Liver (tissue), 9 donors: ENCODE measurements around the gene BANP. TPM values are rescaled to one million over a fixed set of nuclear protein-coding genes. Genes with fewer than 3 reads are reported as not detected.

Source experiments
- DNase-seq: peaks from one replicate; pipeline ENCODE4 v3.0.0-alpha.2; 2017; ENCODE audit warnings: low spot score
- H3K27ac ChIP-seq, 2 donors: one replicate each; pipeline ENCODE4 v1.7.0; 2013; ENCODE audit warnings: inconsistent platforms in 2 of 2, low read length in 2 of 2, control low read depth in 1 of 2, low read depth in 1 of 2, mild to moderate bottlenecking in 1 of 2
- H3K27me3 ChIP-seq, 4 donors: one replicate each; pipeline versions ENCODE4 v1.6.1 to v1.7.0; 2013; ENCODE audit warnings: low read length in 3 of 4, inconsistent platforms in 1 of 4, mild to moderate bottlenecking in 1 of 4, moderate library complexity in 1 of 4; ENCODE audit not compliant: control insufficient read depth in 4 of 4, insufficient read depth in 4 of 4
- H3K36me3 ChIP-seq, 4 donors: one replicate each; pipeline versions ENCODE4 v1.6.1 to v1.7.0; 2013; ENCODE audit warnings: low read length in 3 of 4, mild to moderate bottlenecking in 3 of 4, low read depth in 1 of 4, moderate library complexity in 1 of 4; ENCODE audit not compliant: control insufficient read depth in 4 of 4, insufficient read depth in 3 of 4
- H3K4me1 ChIP-seq, 4 donors: one replicate each; pipeline versions ENCODE4 v1.6.1 to v1.7.0; 2013; ENCODE audit warnings: low read length in 3 of 4, mild to moderate bottlenecking in 3 of 4, moderate library complexity in 1 of 4; ENCODE audit not compliant: control insufficient read depth in 4 of 4, insufficient read depth in 4 of 4
- H3K4me3 ChIP-seq, 3 donors: one replicate each; pipeline versions ENCODE4 v1.6.1 to v1.7.0; 2013; ENCODE audit warnings: low read length in 3 of 3, control low read depth in 1 of 3, low read depth in 1 of 3, mild to moderate bottlenecking in 1 of 3
- H3K9ac ChIP-seq, 2 donors: one replicate each; pipeline ENCODE4 v1.7.0; 2013; ENCODE audit warnings: low read length in 2 of 2, mild to moderate bottlenecking in 2 of 2, moderate library complexity in 2 of 2, control low read depth in 1 of 2, low read depth in 1 of 2
- H3K9me3 ChIP-seq, 4 donors: one replicate each; pipeline versions ENCODE4 v1.6.1 to v1.7.0; 2013; ENCODE audit warnings: low read length in 3 of 4; ENCODE audit not compliant: control insufficient read depth in 4 of 4
- EGR1 ChIP-seq, 2 donors: IDR thresholded peaks; 2 replicates each; pipeline ENCODE4 v1.6.1; 2016 to 2018; ENCODE audit warnings: antibody characterized with exemption in 2 of 2, low read depth in 2 of 2
- FOXA1 ChIP-seq: IDR thresholded peaks from 2 replicates; pipeline ENCODE4 v1.6.1; 2016; ENCODE audit warnings: antibody characterized with exemption
- GABPA ChIP-seq, 2 donors: IDR thresholded peaks in 1 of 2; conservative IDR thresholded peaks in 1 of 2; 2 replicates each; pipeline ENCODE4 v1.6.1; 2016; ENCODE audit warnings: antibody characterized with exemption in 2 of 2, mild to moderate bottlenecking in 1 of 2, moderate library complexity in 1 of 2
- HNF4A ChIP-seq, 2 donors: conservative IDR thresholded peaks; 2 replicates each; pipeline ENCODE4 v1.6.1; 2016; ENCODE audit warnings: antibody characterized with exemption in 2 of 2, mild to moderate bottlenecking in 2 of 2
- HNF4G ChIP-seq: IDR thresholded peaks from 2 replicates; pipeline ENCODE4 v1.6.1; 2016; ENCODE audit warnings: antibody characterized with exemption
- JUND ChIP-seq, 2 donors: IDR thresholded peaks; 2 replicates each; pipeline ENCODE4 v1.6.1; 2016; ENCODE audit warnings: antibody characterized with exemption in 2 of 2
- RAD21 ChIP-seq, 2 donors: IDR thresholded peaks; 2 replicates each; pipeline ENCODE4 v1.6.1; 2016; ENCODE audit warnings: antibody characterized with exemption in 2 of 2, mild to moderate bottlenecking in 2 of 2
- RXRA ChIP-seq, 2 donors: IDR thresholded peaks; 2 replicates each; pipeline ENCODE4 v1.6.1; 2017 to 2018; ENCODE audit warnings: antibody characterized with exemption in 2 of 2, mild to moderate bottlenecking in 1 of 2
- SP1 ChIP-seq: IDR thresholded peaks from 2 replicates; pipeline ENCODE4 v1.6.1; 2018; ENCODE audit warnings: antibody characterized with exemption, mild to moderate bottlenecking
- TAF1 ChIP-seq: conservative IDR thresholded peaks from 2 replicates; pipeline ENCODE4 v1.6.1; 2016; ENCODE audit warnings: antibody characterized with exemption, mild to moderate bottlenecking
- YY1 ChIP-seq: IDR thresholded peaks from 2 replicates; pipeline ENCODE4 v1.6.1; 2016; ENCODE audit warnings: antibody characterized with exemption, mild to moderate bottlenecking
- WGBS: extraction: QIAGEN DNeasy Blood & Tissue Kit; methylation state at CpG from one replicate; pipeline ENCODE4 v1.1.7; 2013; 5-methylcytosine and 5-hydroxymethylcytosine counted together
- polyA plus RNA-seq, 2 donors: library from polyadenylated mRNA; stranded (reverse) in 1 of 2; unstranded in 1 of 2; fragments of 200-250 nt in 1 of 2; fragments of >200 nt in 1 of 2; fragmentation: Nextera tagmentation in 1 of 2; extraction: Ambion mirVana in 1 of 2; gene quantifications; one replicate each; pipeline versions ENCODE4 v1.2.1 to v1.2.3, GENCODE V29; 2013 to 2015
- total RNA-seq, 2 donors: library from RNA; depleted of rRNA; stranded (reverse); fragments of >200 nt; gene quantifications; one replicate each; pipeline ENCODE4 v1.2.3, GENCODE V29; 2014
- TF ChIP-seq, protein P1 (sequence below): IDR thresholded peaks from 2 replicates; pipeline ENCODE4 v1.6.1; 2016; ENCODE audit warnings: antibody characterized with exemption, mild to moderate bottlenecking
- TF ChIP-seq, protein P2 (sequence below): IDR thresholded peaks from 2 replicates; pipeline ENCODE4 v1.6.1; 2016; ENCODE audit warnings: antibody characterized with exemption
- TF ChIP-seq, protein P3 (sequence below): IDR thresholded peaks from 2 replicates; pipeline ENCODE4 v1.6.1; 2016; ENCODE audit warnings: antibody characterized with exemption
- TF ChIP-seq, protein P4 (sequence below): fragments of 150-350 bp; IDR thresholded peaks from 2 replicates; pipeline ENCODE4 v1.5.1; 2017; ENCODE audit warnings: improper control_type of control experiment, low read depth, low read length; ENCODE audit not compliant: missing input control
- donor health status: healthy.
- donor health status: healthy.
- donor health status: healthy.
- donor health status: healthy.
- donor health status: healthy.

BANP gene
- total and polyA plus RNA-seq, 4 donors, result 4.9 to 20.7 (median 13.7) TPM

DNA sequence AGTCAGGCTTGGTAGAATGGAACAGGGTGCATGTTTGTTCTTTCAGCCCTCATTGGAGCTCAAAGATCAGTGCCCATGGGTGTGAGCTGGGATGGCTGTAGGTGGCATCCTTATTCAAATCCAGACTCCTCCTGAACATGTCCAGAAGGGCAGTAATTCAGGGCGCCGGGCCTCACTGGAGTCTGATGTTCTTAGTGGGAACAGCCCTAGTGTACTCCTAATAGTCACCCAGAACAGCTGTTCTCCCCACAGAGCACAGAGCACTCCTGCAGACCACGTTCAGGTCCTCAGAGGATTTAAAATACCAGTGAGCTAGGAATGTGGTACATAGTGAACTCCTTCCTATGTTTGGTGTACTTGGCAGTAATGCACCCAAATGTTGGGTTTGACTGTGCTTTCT, 96.2 kb downstream of the BANP start:
- no peaks in the 10 kb centered on the region for H3K27me3 ChIP-seq
- H3K9ac ChIP-seq, result no peak overlapping the region
- TF ChIP-seq, protein P1, sequence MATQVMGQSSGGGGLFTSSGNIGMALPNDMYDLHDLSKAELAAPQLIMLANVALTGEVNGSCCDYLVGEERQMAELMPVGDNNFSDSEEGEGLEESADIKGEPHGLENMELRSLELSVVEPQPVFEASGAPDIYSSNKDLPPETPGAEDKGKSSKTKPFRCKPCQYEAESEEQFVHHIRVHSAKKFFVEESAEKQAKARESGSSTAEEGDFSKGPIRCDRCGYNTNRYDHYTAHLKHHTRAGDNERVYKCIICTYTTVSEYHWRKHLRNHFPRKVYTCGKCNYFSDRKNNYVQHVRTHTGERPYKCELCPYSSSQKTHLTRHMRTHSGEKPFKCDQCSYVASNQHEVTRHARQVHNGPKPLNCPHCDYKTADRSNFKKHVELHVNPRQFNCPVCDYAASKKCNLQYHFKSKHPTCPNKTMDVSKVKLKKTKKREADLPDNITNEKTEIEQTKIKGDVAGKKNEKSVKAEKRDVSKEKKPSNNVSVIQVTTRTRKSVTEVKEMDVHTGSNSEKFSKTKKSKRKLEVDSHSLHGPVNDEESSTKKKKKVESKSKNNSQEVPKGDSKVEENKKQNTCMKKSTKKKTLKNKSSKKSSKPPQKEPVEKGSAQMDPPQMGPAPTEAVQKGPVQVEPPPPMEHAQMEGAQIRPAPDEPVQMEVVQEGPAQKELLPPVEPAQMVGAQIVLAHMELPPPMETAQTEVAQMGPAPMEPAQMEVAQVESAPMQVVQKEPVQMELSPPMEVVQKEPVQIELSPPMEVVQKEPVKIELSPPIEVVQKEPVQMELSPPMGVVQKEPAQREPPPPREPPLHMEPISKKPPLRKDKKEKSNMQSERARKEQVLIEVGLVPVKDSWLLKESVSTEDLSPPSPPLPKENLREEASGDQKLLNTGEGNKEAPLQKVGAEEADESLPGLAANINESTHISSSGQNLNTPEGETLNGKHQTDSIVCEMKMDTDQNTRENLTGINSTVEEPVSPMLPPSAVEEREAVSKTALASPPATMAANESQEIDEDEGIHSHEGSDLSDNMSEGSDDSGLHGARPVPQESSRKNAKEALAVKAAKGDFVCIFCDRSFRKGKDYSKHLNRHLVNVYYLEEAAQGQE, result no peak
- TF ChIP-seq, protein P2, sequence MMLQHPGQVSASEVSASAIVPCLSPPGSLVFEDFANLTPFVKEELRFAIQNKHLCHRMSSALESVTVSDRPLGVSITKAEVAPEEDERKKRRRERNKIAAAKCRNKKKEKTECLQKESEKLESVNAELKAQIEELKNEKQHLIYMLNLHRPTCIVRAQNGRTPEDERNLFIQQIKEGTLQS, result no peak
- TF ChIP-seq SP1 (no peak), EGR1 (IDR thresholded peaks at IDR 0.05; ENCODE audit: low read depth in 2 of 2) (no peak), TAF1 (no peak), RAD21 (IDR thresholded peaks at IDR 0.05) (no peak), RXRA (IDR thresholded peaks at IDR 0.05) (no peak), GABPA (IDR thresholded peaks at IDR 0.05 in 1 of 2, conservative IDR thresholded peaks at IDR 0.05 in 1 of 2) (no peak), HNF4A (conservative IDR thresholded peaks at IDR 0.05) (no peak), JUND (IDR thresholded peaks at IDR 0.05) (no peak), FOXA1 (no peak)
- TF ChIP-seq, protein P3, sequence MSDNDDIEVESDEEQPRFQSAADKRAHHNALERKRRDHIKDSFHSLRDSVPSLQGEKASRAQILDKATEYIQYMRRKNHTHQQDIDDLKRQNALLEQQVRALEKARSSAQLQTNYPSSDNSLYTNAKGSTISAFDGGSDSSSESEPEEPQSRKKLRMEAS, result no peak
- H3K27ac ChIP-seq, result no peak overlapping the region
- no peaks in the 10 kb centered on the region for H3K4me1 ChIP-seq
- peaks cover 2 to 40% (median 12%) of the 10 kb centered on the region in 4 donors for H3K36me3 ChIP-seq
- H3K9me3 ChIP-seq, result no peaks in the 10 kb centered on the region
- WGBS, result 96% methylated on average over 3 of the region's 3 CpGs
- no peak for DNase-seq
- no peak overlapping the region for H3K4me3 ChIP-seq

DNA sequence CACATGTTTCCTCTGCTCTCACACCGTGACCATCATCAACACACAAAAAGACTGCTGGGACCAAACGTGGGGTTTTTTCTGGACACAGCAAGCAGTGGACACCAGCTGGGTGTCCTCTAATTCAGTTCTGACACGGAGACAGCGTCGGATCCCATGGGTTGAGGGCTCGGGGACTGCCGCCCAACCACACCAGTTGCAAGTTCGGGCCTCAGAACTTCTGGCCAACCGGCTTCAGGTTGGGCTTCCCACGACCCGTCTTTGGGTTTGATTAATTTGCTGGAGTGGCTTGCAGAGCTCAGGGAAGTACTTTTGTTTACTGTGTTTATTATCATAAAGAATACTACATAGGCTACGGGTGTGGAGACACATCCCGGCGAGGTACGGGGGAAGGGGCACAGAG, 97.8 kb downstream of the BANP start:
- no peaks in the 10 kb centered on the region for H3K4me1 ChIP-seq
- 92% methylated on average over 15 of the region's 15 CpGs for WGBS
- no peaks in the 10 kb centered on the region for H3K9me3 ChIP-seq
- H3K27me3 ChIP-seq, result no peaks in the 10 kb centered on the region
- peaks cover 2 to 46% (median 14%) of the 10 kb centered on the region in 4 donors for H3K36me3 ChIP-seq
- no peak overlapping the region for H3K4me3 ChIP-seq
- DNase-seq, result no peak
- no peak for TF ChIP-seq RAD21 (IDR thresholded peaks at IDR 0.05)
- no peak overlapping the region for H3K27ac ChIP-seq
- no peak overlapping the region for H3K9ac ChIP-seq

DNA sequence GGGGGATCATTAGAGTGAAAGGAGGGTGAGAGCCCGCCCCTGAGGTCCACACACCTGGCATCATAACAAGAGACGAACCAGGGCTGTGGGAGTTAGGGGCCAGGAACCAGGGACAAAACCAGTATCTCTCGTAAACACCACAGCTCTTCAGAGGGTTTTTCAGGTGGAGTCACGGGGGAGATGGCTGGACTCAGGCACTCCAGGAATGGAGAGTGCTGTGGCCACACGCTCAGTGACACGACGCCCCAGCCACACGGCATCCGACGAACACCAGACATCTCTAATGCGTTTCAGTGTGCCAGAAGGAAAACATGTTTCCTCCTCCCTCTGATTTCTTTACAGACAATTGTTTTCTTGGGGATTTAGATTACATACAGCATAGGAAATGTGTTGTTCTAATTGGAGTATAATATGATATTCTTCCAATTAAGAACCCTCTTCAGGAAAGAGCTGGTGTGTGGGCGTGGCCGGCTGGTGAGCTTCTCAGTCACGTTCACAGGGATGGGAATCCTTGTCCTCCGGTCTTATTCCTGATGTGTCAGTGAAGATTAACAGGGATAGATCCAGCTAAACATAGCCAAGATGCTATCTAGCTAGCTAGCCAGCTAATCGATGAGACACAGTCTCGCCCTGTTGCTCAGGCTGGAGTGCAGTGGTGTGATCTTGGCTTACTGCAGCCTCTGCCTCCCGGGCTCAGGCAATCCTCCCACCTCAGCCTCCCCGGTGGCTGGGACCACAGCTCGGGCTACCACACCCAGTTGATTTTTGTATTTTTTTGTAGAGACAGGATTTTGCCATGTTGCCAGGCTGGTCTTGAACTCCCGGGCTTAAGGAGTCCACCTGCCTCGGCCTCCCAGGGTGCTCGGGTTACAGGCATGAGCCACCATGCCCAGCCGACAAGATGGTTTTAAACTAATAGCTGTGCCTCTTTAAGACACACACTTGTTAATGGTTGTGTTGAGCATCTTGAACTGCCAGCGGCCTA, 98.6 kb downstream of the BANP start:
- no peaks in the 10 kb centered on the region for H3K9me3 ChIP-seq
- WGBS, result 92% methylated on average over 25 of the region's 25 CpGs
- peaks cover 2 to 46% (median 14%) of the 10 kb centered on the region in 4 donors for H3K36me3 ChIP-seq
- no peak for DNase-seq
- no peak overlapping the region for H3K4me3 ChIP-seq
- no peak overlapping the region for H3K9ac ChIP-seq
- H3K27me3 ChIP-seq, result no peaks in the 10 kb centered on the region
- H3K27ac ChIP-seq, result no peak overlapping the region
- H3K4me1 ChIP-seq, result no peaks in the 10 kb centered on the region
- TF ChIP-seq, protein P3, result no peak
- TF ChIP-seq, protein P2, result no peak
- no peak for TF ChIP-seq SP1
- TF ChIP-seq, protein P4, sequence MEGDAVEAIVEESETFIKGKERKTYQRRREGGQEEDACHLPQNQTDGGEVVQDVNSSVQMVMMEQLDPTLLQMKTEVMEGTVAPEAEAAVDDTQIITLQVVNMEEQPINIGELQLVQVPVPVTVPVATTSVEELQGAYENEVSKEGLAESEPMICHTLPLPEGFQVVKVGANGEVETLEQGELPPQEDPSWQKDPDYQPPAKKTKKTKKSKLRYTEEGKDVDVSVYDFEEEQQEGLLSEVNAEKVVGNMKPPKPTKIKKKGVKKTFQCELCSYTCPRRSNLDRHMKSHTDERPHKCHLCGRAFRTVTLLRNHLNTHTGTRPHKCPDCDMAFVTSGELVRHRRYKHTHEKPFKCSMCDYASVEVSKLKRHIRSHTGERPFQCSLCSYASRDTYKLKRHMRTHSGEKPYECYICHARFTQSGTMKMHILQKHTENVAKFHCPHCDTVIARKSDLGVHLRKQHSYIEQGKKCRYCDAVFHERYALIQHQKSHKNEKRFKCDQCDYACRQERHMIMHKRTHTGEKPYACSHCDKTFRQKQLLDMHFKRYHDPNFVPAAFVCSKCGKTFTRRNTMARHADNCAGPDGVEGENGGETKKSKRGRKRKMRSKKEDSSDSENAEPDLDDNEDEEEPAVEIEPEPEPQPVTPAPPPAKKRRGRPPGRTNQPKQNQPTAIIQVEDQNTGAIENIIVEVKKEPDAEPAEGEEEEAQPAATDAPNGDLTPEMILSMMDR, result no peak
- no peak for TF ChIP-seq YY1
- TF ChIP-seq, protein P1, result no peak
- TF ChIP-seq HNF4G, result no peak
- TF ChIP-seq RXRA (IDR thresholded peaks at IDR 0.05), result no peak
- TF ChIP-seq HNF4A (conservative IDR thresholded peaks at IDR 0.05), result no peak
- no peak for TF ChIP-seq GABPA (IDR thresholded peaks at IDR 0.05 in 1 of 2, conservative IDR thresholded peaks at IDR 0.05 in 1 of 2)
